SKM-1 treated with dmso at 0.1 percent for 144 hours (cell line): ENCODE results near the gene GNA12.
"Not testable (repeated sequence)": the region's sequence is repeated elsewhere in the genome, so short reads cannot be mapped to it uniquely, and the experiment has no call there.

Source experiments
- DNase-seq: peaks from one replicate; lab custom pipeline; 2025; ENCODE audit not compliant: unreplicated experiment; lab: John Stamatoyannopoulos, UW

The GNA12 gene

GRCh38 chr7:2680256-2680655 lies 163.9 kb downstream of the GNA12 start:
- DNase-seq, result no peak

- DNase-seq, result not testable (repeated sequence)
Observed at GRCh38 chr7:2679135-2680127, 164.7 kb downstream of the GNA12 start.

GRCh38 chr7:2678454-2678853 lies 165.7 kb downstream of the GNA12 start:
- DNase-seq, result not testable (repeated sequence)
